HepG2 (cell line): ENCODE measurements around the gene GMPPA. TPM values are rescaled to one million over a fixed set of nuclear protein-coding genes. Genes with fewer than 3 reads are reported as not detected.

Experiments used
- ATAC-seq: fragments of 200-7000 bp; cut with Tn5 transposase; 3 replicates; pipeline ENCODE4 v1.9.1; 2020; ENCODE audit warnings: mild to moderate bottlenecking, moderate library complexity
- BruUV-seq: library from RNA; stranded (reverse); fragments of 400-500 nt; replicated peaks from 2 replicates; lab custom pipeline; 2021; lab: Mats Ljungman, UMichigan
- CTCF ChIA-PET: fragments of 300-600 bp; formaldehyde crosslinking; extraction: SDS; loops from one replicate; lab custom pipeline; 2021; ENCODE audit warnings: low total read pairs, inconsistent platforms, low intra/inter-chr PET ratio; lab: Yijun Ruan, JAX
- POLR2A ChIA-PET: fragments of 350-600 bp; sonication (Branson Sonifier 250); formaldehyde crosslinking; loops from one replicate; lab custom pipeline; 2020; ENCODE audit warnings: antibody characterized with exemption, inconsistent platforms; lab: Yijun Ruan, JAX
- DNase-seq: peaks from one replicate; pipeline ENCODE4 v3.0.0-alpha.2; 2015; ENCODE audit warnings: low spot score
- FAIRE-seq: peaks from 3 replicates; lab custom pipeline; 2011; peaks lifted over from hg19 to GRCh38; lab: Jason Lieb, UNC
- H2AFZ ChIP-seq: one replicate; pipeline ENCODE4 v1.6.1; 2011; ENCODE audit warnings: low read length, inconsistent platforms
- H3K27ac ChIP-seq: fragments of 300-600 bp; 3 replicates; pipeline ENCODE4 v1.8.0; 2011; ENCODE audit warnings: mixed run types, mild to moderate bottlenecking, mixed read lengths, low read length, inconsistent platforms; ENCODE audit not compliant: insufficient read depth; ENCODE audit errors: extremely low read length
- H3K27me3 ChIP-seq, 2 experiments: fragments of 200-600 bp in 1 of 2; 2 replicates in 1 of 2; 3 replicates in 1 of 2; pipeline versions ENCODE4 v1.6.0 to v1.8.0; 2011; ENCODE audit warnings: low read length in 2 of 2, mild to moderate bottlenecking in 2 of 2, moderate library complexity in 2 of 2, inconsistent platforms in 1 of 2; ENCODE audit not compliant: insufficient read depth in 2 of 2, control insufficient read depth in 1 of 2
- H3K36me3 ChIP-seq, 2 experiments: fragments of 200-600 bp in 1 of 2; replicated peaks in 1 of 2; 2 replicates in 1 of 2; 3 replicates in 1 of 2; pipeline versions ENCODE4 v1.5.1 to v1.8.0; 2011; ENCODE audit warnings: low read length in 2 of 2, inconsistent platforms in 1 of 2; ENCODE audit not compliant: insufficient read depth in 2 of 2, control insufficient read depth in 1 of 2
- H3K4me1 ChIP-seq: 2 replicates; pipeline ENCODE4 v1.5.1; 2012; ENCODE audit warnings: low read length, inconsistent platforms; ENCODE audit not compliant: insufficient read depth
- H3K4me2 ChIP-seq: 2 replicates; pipeline ENCODE4 v1.6.0; 2011; ENCODE audit warnings: low read depth, low read length, inconsistent platforms
- H3K4me3 ChIP-seq, 3 experiments: fragments of 200-600 bp in 1 of 3; sonication (generic), shearing (Covaris generic) in 1 of 3; replicated peaks in 1 of 3; 2 replicates each; pipeline ENCODE4 v1.5.1; 2011 to 2016; ENCODE audit warnings: low read length in 3 of 3, inconsistent platforms in 2 of 3, low read depth in 2 of 3, mild to moderate bottlenecking in 2 of 3, control low read depth in 1 of 3, mixed read lengths in 1 of 3; ENCODE audit not compliant: insufficient read depth in 1 of 3
- H3K79me2 ChIP-seq: one replicate; pipeline ENCODE4 v1.6.1; 2011; ENCODE audit warnings: low read length, inconsistent platforms; ENCODE audit not compliant: insufficient read depth
- H3K9ac ChIP-seq: 2 replicates; pipeline ENCODE4 v1.6.0; 2011; ENCODE audit warnings: mild to moderate bottlenecking, low read depth, low read length, inconsistent platforms; ENCODE audit not compliant: insufficient read depth
- H3K9me3 ChIP-seq: 2 replicates; pipeline ENCODE4 v1.5.1; 2012; ENCODE audit warnings: mild to moderate bottlenecking, low read length
- H4K20me1 ChIP-seq: 2 replicates; pipeline ENCODE4 v1.6.0; 2011; ENCODE audit warnings: inconsistent platforms, mild to moderate bottlenecking, low read length, moderate library complexity; ENCODE audit not compliant: insufficient read depth
- BHLHE40 ChIP-seq: IDR thresholded peaks from 2 replicates; pipeline ENCODE4 v1.6.1; 2011; ENCODE audit warnings: low read length, improper control_type of control experiment
- ELK4 ChIP-seq: sonication (generic); formaldehyde crosslinking; IDR thresholded peaks from 2 replicates; pipeline ENCODE4 v1.9.0; 2021; ENCODE audit warnings: missing genetic modification reagents, borderline replicate concordance
- KMT2A ChIP-seq: sonication (generic); formaldehyde crosslinking; IDR thresholded peaks from 2 replicates; pipeline ENCODE4 v1.4.0; 2020; ENCODE audit warnings: missing genetic modification reagents
- MAFG ChIP-seq: sonication (generic); formaldehyde crosslinking; IDR thresholded peaks from 2 replicates; pipeline ENCODE4 v1.5.1; 2020; ENCODE audit warnings: mild to moderate bottlenecking, missing genetic modification reagents
- NRL ChIP-seq: sonication (generic); formaldehyde crosslinking; IDR thresholded peaks from 2 replicates; pipeline ENCODE4 v1.5.0; 2020; ENCODE audit warnings: missing genetic modification reagents, mild to moderate bottlenecking, moderate library complexity, borderline replicate concordance
- TEAD3 ChIP-seq: optimal IDR thresholded peaks from 2 replicates; pipeline ENCODE3; 2016; ENCODE audit warnings: borderline replicate concordance
- ZFY ChIP-seq: sonication (generic); formaldehyde crosslinking; IDR thresholded peaks from 2 replicates; pipeline ENCODE4 v1.4.0; 2020; ENCODE audit warnings: missing genetic modification reagents
- ZMYM4 ChIP-seq: sonication (generic); formaldehyde crosslinking; IDR thresholded peaks from 2 replicates; pipeline ENCODE4 v1.8.1; 2023; ENCODE audit warnings: mild to moderate bottlenecking, missing genetic modification reagents
- ZNF230 ChIP-seq: sonication (generic); formaldehyde crosslinking; IDR thresholded peaks from 2 replicates; pipeline ENCODE4 v1.4.0; 2020; ENCODE audit warnings: mild to moderate bottlenecking, missing genetic modification reagents
- ZNF275 ChIP-seq: sonication (generic); formaldehyde crosslinking; IDR thresholded peaks from 2 replicates; pipeline ENCODE4 v1.8.0; 2022; ENCODE audit warnings: missing genetic modification reagents, mild to moderate bottlenecking, inconsistent platforms, borderline replicate concordance
- ZNF496 ChIP-seq: sonication (generic); formaldehyde crosslinking; IDR thresholded peaks from 2 replicates; pipeline ENCODE4 v1.8.1; 2023; ENCODE audit warnings: mild to moderate bottlenecking, moderate library complexity, missing genetic modification reagents; ENCODE audit not compliant: insufficient replicate concordance
- ZNF512 ChIP-seq: sonication (generic); formaldehyde crosslinking; IDR thresholded peaks from 2 replicates; pipeline ENCODE4 v1.4.0; 2020; ENCODE audit warnings: mild to moderate bottlenecking, missing genetic modification reagents
- ZNF543 ChIP-seq: sonication (generic); formaldehyde crosslinking; IDR thresholded peaks from 2 replicates; pipeline ENCODE4 v1.4.0; 2020; ENCODE audit warnings: mild to moderate bottlenecking, missing genetic modification reagents
- ZNF550 ChIP-seq: sonication (generic); formaldehyde crosslinking; IDR thresholded peaks from 2 replicates; pipeline ENCODE4 v1.4.0; 2020; ENCODE audit warnings: mild to moderate bottlenecking, missing genetic modification reagents, borderline replicate concordance
- ZNF639 ChIP-seq: conservative IDR thresholded peaks from 2 replicates; pipeline ENCODE4 v1.6.1; 2018; ENCODE audit warnings: missing genetic modification reagents
- ZNF703 ChIP-seq: sonication (generic); formaldehyde crosslinking; IDR thresholded peaks from 2 replicates; pipeline ENCODE4 v1.5.1; 2020; ENCODE audit warnings: missing genetic modification reagents, mild to moderate bottlenecking, moderate library complexity, borderline replicate concordance
- WGBS: methylation state at CpG from one replicate; pipeline ENCODE4 v1.1.6; 2017; ENCODE audit warnings: low lambda C conversion rate; 5-methylcytosine and 5-hydroxymethylcytosine counted together
- in situ Hi-C: cut with HindIII; loops from 2 replicates; pipeline ENCODE4 v1.10.0; 2017; ENCODE audit warnings: low pct_unique_long_range_greater_than_20kb; ENCODE audit not compliant: extremely low pct_ligation_motif_present
- intact Hi-C: fragments of 100-400 bp; cut with micrococcal nuclease; formaldehyde crosslinking; loops from one replicate; pipeline ENCODE4 v1.10.0; 2022; ENCODE audit not compliant: unreplicated experiment
- polyA plus RNA-seq, 8 experiments: library from polyadenylated mRNA; depleted of rRNA in 3 of 8; stranded (reverse) in 7 of 8; unstranded in 1 of 8; fragments of >200 nt; fragmentation: Illumina TruSeq in 4 of 8; extraction: Trizol in 4 of 8; gene quantifications; 2 replicates each; pipeline versions ENCODE4 v1.2.1 to v1.2.3, GENCODE V29; 2011 to 2016; ENCODE audit warnings: low read depth in 4 of 8, missing spikeins in 1 of 8, mixed read lengths in 1 of 8; ENCODE audit not compliant: insufficient read depth in 1 of 8
- total RNA-seq, 5 experiments: library from RNA; depleted of rRNA; stranded (reverse); fragments of >200 nt; fragmentation: Illumina TruSeq; extraction: Trizol; gene quantifications; 2 replicates each; pipeline ENCODE4 v1.2.3, GENCODE V29; 2016; ENCODE audit warnings: low read depth in 1 of 5

Gene GMPPA
- total and polyA plus RNA-seq, 2 of the 13 experiments (the other 11 are each of a cell fraction or from before 2014, with no cell fraction given): 81.1 to 106 TPM

- WGBS: 58% methylated on average over 2 of the region's 23 CpGs
- intact Hi-C loops (no loop called here), in situ Hi-C loops (loop anchor here (5.0 kb wide), 1 partner anchor 42 kb away; no protein-coding TSS in a partner anchor)
- Histone ChIP-seq H3K27ac (no peak overlapping the region), H4K20me1 (no peaks in the 10 kb centered on the region), H3K4me2 (no peak overlapping the region), H3K4me1 (peaks cover 1% of the 10 kb centered on the region; the same call in 1 of the 2 replicates), H3K36me3 (no peaks in the 10 kb centered on the region), H3K79me2 (no peaks in the 10 kb centered on the region), H3K27me3 (peaks cover 41 to 99% of the 10 kb centered on the region in 2 experiments; a peak in 4 of 5 replicates), H3K9ac (no peak overlapping the region), H3K4me3 (no peak overlapping the region), H2AFZ (no peak overlapping the region), H3K9me3 (no peaks in the 10 kb centered on the region)
- CTCF ChIA-PET: interaction anchor here (1.8 kb wide), 1 partner anchor 40 kb away, joined by 4 read pairs; no protein-coding TSS in a partner anchor
- no TSS peak for BruUV-seq
- ATAC-seq (no peak), FAIRE-seq (no peak), DNase-seq (no peak)
- POLR2A ChIA-PET: no interaction called here
- TF ChIP-seq ZNF230 (CRISPR knock-in tag) (no peak), ZMYM4 (CRISPR knock-in tag) (no peak), ZNF512 (CRISPR knock-in tag) (no peak), KMT2A (CRISPR knock-in tag) (no peak), BHLHE40 (no peak), ZFY (CRISPR knock-in tag) (no peak), MAFG (CRISPR knock-in tag) (no peak), ZNF703 (CRISPR knock-in tag) (no peak), ZNF275 (CRISPR knock-in tag) (no peak), TEAD3 (peak; percentile 84), ZNF543 (CRISPR knock-in tag) (no peak), ZNF550 (CRISPR knock-in tag) (no peak), NRL (no peak), ELK4 (CRISPR knock-in tag) (no peak), ZNF496 (CRISPR knock-in tag) (no peak), ZNF639 (CRISPR knock-in tag) (no peak)
Measured at GRCh38 chr2:219490186-219490585, 8.5 kb upstream of the GMPPA start.
